Liver (tissue), 3 donors: ENCODE results near the gene LGR4.
"Not testable (repeated sequence)": the region's sequence is repeated elsewhere in the genome, so short reads cannot be mapped to it uniquely, and the experiment has no call there.

Experiments
- JUND ChIP-seq, 2 donors: IDR thresholded peaks; 2 replicates each; pipeline ENCODE4 v1.6.1; 2016; ENCODE audit warnings: antibody characterized with exemption in 2 of 2
- MAX ChIP-seq: IDR thresholded peaks from 2 replicates; pipeline ENCODE4 v1.6.1; 2016; ENCODE audit warnings: antibody characterized with exemption
- RAD21 ChIP-seq, 2 donors: IDR thresholded peaks; 2 replicates each; pipeline ENCODE4 v1.6.1; 2016; ENCODE audit warnings: antibody characterized with exemption in 2 of 2, mild to moderate bottlenecking in 2 of 2
- REST ChIP-seq: IDR thresholded peaks from 2 replicates; pipeline ENCODE4 v1.6.1; 2016; ENCODE audit warnings: antibody characterized with exemption, mild to moderate bottlenecking
- RXRA ChIP-seq, 2 donors: IDR thresholded peaks; 2 replicates each; pipeline ENCODE4 v1.6.1; 2017 to 2018; ENCODE audit warnings: antibody characterized with exemption in 2 of 2, mild to moderate bottlenecking in 1 of 2
- TAF1 ChIP-seq: conservative IDR thresholded peaks from 2 replicates; pipeline ENCODE4 v1.6.1; 2016; ENCODE audit warnings: antibody characterized with exemption, mild to moderate bottlenecking
- YY1 ChIP-seq: IDR thresholded peaks from 2 replicates; pipeline ENCODE4 v1.6.1; 2016; ENCODE audit warnings: antibody characterized with exemption, mild to moderate bottlenecking
- TF ChIP-seq, protein P1 (sequence below): fragments of 150-350 bp; IDR thresholded peaks from 2 replicates; pipeline ENCODE4 v1.5.1; 2017; ENCODE audit warnings: improper control_type of control experiment, low read depth, low read length; ENCODE audit not compliant: missing input control
- TF ChIP-seq, protein P2 (sequence below): IDR thresholded peaks from 2 replicates; pipeline ENCODE4 v1.6.1; 2016; ENCODE audit warnings: antibody characterized with exemption
- donor health status: healthy.
- donor health status: healthy.

- not testable (repeated sequence) for TF ChIP-seq MAX; RAD21 (IDR thresholded peaks at IDR 0.05); TAF1; REST; JUND (IDR thresholded peaks at IDR 0.05); RXRA (IDR thresholded peaks at IDR 0.05); YY1
- TF ChIP-seq, protein P1, sequence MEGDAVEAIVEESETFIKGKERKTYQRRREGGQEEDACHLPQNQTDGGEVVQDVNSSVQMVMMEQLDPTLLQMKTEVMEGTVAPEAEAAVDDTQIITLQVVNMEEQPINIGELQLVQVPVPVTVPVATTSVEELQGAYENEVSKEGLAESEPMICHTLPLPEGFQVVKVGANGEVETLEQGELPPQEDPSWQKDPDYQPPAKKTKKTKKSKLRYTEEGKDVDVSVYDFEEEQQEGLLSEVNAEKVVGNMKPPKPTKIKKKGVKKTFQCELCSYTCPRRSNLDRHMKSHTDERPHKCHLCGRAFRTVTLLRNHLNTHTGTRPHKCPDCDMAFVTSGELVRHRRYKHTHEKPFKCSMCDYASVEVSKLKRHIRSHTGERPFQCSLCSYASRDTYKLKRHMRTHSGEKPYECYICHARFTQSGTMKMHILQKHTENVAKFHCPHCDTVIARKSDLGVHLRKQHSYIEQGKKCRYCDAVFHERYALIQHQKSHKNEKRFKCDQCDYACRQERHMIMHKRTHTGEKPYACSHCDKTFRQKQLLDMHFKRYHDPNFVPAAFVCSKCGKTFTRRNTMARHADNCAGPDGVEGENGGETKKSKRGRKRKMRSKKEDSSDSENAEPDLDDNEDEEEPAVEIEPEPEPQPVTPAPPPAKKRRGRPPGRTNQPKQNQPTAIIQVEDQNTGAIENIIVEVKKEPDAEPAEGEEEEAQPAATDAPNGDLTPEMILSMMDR, result not testable (repeated sequence)
- TF ChIP-seq, protein P2, sequence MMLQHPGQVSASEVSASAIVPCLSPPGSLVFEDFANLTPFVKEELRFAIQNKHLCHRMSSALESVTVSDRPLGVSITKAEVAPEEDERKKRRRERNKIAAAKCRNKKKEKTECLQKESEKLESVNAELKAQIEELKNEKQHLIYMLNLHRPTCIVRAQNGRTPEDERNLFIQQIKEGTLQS, result not testable (repeated sequence)
Observed at GRCh38 chr11:27321340-27321739, 151.2 kb downstream of the LGR4 start.
